CD4-positive, alpha-beta T cell treated with Interleukin-6 for 4 hours (primary cell): Measurements from ENCODE around the gene AGFG2.

ENCODE experiments used
- DNase-seq: peaks from one replicate; pipeline ENCODE4 v3.0.0-alpha.2; 2020; ENCODE audit warnings: mixed read lengths

Gene AGFG2

GRCh38 chr7:100573691-100574361 is 34.8 kb downstream of the AGFG2 start, which contains the start of gene SAP25:
Gene SAP25 (minus strand): TSS chr7:100573900. CDS start chr7:100573742, 158 bp downstream.
- DNase-seq = no peak

GRCh38 chr7:100574362-100575205 is 35.6 kb downstream of the AGFG2 start:
- no peak for DNase-seq

GRCh38 chr7:100575206-100575631 is 36.2 kb downstream of the AGFG2 start:
- DNase-seq = no peak

GRCh38 chr7:100575746-100576383 is 36.9 kb downstream of the AGFG2 start:
- no peak for DNase-seq

- DNase-seq = no peak
Measured at GRCh38 chr7:100576384-100576993, 37.5 kb downstream of the AGFG2 start.

GRCh38 chr7:100577103-100577502 is 38.1 kb downstream of the AGFG2 start:
- DNase-seq = no peak

GRCh38 chr7:100577507-100577906 is 38.5 kb downstream of the AGFG2 start:
- no peak for DNase-seq

GRCh38 chr7:100578246-100579183 is 39.5 kb downstream of the AGFG2 start:
- DNase-seq = no peak

GRCh38 chr7:100580466-100581283 is 41.7 kb downstream of the AGFG2 start:
- DNase-seq = no peak

- DNase-seq = no peak
Measured at GRCh38 chr7:100582041-100582579, 43.1 kb downstream of the AGFG2 start.

GRCh38 chr7:100582650-100583049 is 43.6 kb downstream of the AGFG2 start:
- no peak for DNase-seq

- DNase-seq = peak; percentile 77
Measured at GRCh38 chr7:100583132-100584053, 44.4 kb downstream of the AGFG2 start.

GRCh38 chr7:100584054-100584682 is 45.2 kb downstream of the AGFG2 start:
- no peak for DNase-seq

GRCh38 chr7:100584683-100585510 is 45.9 kb downstream of the AGFG2 start:
- no peak for DNase-seq

GRCh38 chr7:100585511-100586265 is 46.7 kb downstream of the AGFG2 start, which contains the start of gene LRCH4:
Gene LRCH4 (minus strand): TSS chr7:100586129. CDS start chr7:100586100, 29 bp downstream.
- peak; percentile 69 for DNase-seq

GRCh38 chr7:100586266-100587025 is 47.4 kb downstream of the AGFG2 start, which contains the start of gene FBXO24:
Gene FBXO24 (plus strand): TSS chr7:100586328. CDS start chr7:100586626, 298 bp downstream.
- DNase-seq = peak; percentile 100
